NCI-H2196 (cell line): Measurements from ENCODE around the gene SLC51B.
"Not testable (repeated sequence)": the region's sequence is repeated elsewhere in the genome, so short reads cannot be mapped to it uniquely, and the experiment has no call there.

Experiments used
- DNase-seq: peaks from one replicate; lab custom pipeline; 2025; ENCODE audit not compliant: unreplicated experiment; lab: John Stamatoyannopoulos, UW

SLC51B gene

GRCh38 chr15:65082303-65082953 is 37.2 kb downstream of the SLC51B start:
- DNase-seq = no peak

DNA sequence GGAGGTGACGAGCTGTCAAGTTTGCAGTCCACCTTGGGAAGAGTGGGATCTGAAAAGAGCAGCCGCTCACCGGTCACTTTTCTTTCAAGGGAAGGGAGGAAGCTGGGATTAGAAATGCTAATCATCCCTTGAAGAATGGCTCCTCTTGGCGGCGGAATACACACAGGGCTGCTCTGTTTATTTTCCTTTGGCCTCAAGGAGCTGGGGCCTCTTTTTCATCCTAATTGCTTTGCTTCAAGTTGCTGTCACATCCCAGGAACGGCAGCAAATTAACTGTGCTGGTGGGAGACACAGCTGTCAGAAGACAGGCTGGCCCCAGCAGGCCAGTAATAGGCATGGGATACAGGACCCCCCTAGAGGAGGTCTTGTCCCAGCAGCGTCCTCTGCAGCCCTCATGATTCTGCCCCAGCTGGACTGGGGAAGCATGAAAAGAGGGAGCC is 38.1 kb downstream of the SLC51B start:
- no peak for DNase-seq

DNA sequence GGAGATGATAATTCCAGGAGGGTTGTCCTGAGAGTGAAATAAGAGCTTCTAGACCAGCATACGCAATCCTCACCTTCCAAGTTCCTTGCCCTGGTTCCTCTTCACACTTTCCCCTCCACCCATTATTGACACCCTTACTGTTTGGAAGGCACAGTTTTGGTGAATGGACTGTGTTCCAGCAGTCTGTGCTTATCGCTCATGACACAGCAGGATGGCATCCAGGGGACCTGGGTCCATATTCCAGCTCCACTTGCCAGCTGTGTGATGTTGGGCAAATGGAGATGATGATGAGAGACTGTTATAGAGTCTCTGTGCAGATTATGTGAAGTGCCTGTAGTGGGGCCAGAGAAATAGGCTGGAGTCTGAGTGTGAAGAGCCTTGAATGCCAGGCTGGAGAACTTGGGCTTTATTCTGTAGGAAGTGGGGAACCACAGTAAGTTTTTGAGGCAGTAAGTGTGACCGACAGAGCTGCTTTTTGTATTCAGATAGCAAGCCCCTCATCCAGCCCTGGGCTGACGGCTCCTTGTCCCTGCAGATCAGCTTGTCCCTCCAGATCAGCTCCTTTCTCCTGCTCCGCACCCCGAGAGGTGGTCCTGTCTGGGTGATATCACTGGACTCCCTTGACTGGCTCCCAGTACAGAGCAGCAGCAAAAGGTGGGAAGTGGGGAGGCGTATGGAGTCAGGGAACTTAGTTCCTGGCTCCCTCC is 39.5 kb downstream of the SLC51B start:
- DNase-seq = no peak

- DNase-seq = no peak
Measured at GRCh38 chr15:65085207-65085753, 40.1 kb downstream of the SLC51B start.

- no peak for DNase-seq
Measured at GRCh38 chr15:65085990-65086679, 40.9 kb downstream of the SLC51B start.

DNA sequence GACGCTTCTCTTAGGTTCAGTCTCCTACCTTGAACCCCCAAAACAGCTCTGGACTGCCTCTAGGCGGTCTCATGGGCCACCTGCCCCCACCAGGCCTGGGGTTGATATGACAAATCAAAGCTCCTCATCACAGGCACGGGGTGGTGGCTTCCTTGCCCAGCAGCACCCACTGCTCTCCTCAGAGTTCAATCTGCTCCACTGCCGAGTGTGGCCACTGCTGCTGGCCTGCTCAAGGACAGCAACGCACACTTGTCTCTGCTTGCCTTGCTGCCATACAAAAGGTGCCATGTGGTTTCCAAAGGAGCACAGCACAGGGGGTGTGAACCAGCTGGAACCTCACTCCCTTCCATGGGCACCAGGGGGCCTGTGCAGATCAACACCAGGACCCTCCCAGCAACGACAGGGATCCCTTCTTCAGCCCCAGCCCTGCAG is 41.5 kb downstream of the SLC51B start:
- no peak for DNase-seq

DNA sequence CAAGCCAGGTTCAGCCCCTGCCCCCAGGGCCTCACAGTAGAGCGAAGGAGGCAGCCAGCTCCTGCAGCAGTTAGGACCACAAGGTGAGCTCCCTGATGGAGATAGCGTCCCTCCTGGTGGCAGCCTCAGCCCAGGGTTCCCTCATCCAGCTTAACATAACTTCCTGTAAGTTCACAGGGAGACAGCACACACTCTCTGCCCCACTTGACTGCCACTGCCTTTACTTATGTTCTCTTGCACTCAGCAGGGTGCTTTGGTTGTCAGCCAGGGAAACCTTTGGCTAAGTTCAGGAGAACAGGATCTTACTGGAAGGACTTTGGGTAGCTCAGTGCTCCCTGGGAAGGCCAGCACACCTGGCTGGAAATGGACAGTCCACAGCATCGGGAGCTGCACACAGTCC is 42.2 kb downstream of the SLC51B start:
- no peak for DNase-seq

GRCh38 chr15:65087873-65088642 is 42.9 kb downstream of the SLC51B start:
- DNase-seq = no peak

DNA sequence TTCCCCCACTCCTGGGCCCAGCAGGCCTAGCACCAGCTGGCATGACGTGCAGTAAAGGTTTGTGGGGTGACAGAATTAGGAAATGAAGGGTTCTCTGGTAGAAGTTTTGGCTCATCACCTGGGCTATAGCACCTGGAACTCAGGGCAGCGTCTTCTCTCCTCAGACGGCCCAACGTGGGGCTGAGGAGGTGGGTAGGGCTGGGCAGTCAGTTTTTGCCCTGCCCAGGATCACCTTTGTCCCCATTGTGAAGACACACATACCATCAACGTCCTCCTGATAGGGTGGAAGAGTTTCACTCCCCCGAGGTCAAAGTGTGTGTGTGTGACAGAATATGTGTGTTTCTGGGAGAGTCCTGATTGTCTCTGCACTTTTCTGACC is 43.4 kb downstream of the SLC51B start:
- no peak for DNase-seq

GRCh38 chr15:65089206-65089824 is 44.1 kb downstream of the SLC51B start:
- no peak for DNase-seq

- no peak for DNase-seq
Measured at GRCh38 chr15:65091946-65092770, 47.0 kb downstream of the SLC51B start.

GRCh38 chr15:65092911-65093792 is 48.0 kb downstream of the SLC51B start:
- no peak for DNase-seq

DNA sequence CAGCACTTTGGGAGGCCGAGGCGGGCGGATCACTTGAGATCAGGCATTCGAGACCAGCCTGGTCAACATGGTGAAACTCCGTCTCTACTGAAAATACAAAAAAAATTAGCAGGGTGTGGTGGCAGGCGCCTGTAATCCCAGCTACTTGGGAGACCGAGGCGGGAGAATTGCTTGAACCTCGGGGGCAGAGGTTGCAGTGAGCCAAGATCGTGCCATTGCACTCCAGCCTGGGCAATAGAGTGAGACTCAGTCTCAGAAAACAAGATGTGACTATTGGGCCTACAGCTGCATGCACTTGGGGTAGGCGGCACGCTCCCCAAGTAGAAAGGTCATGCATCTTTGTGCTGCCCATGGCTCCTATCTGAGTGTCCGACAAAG is 48.6 kb downstream of the SLC51B start:
- not testable (repeated sequence) for DNase-seq

DNA sequence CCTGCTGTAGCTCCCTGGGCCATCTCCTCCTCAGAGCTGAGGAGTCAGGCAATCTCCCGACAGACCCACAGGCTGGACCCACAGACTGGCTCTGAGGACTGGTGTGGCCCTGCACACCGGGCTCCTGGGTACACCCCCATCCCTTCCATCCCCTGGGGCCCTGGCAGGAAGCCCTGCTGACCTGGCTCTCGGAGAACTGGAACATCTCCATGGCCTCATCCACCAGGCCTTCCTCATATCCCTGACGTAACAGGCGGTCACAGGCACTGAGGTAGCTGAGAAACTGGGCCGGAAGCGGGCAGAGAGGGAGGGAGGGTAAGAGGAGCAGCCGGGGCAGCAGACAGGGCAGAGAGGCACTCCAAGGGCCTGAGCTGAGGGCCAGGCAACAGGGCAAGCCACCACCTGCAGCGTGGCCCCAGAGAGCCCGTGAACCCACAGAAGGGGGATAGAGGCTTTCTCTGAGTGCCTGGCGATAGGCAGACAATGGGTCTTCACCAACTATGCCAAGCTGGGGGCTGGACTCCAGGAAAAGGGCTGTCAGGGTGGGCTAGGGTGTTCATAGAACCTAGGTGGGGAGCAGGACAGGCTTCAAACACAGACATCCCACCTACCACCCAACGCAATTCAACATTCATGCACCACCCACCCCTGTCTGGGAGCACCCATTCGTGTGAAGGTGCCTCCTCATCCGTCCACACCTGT is 49.3 kb downstream of the SLC51B start:
- no peak for DNase-seq

GRCh38 chr15:65095011-65095746 is 50.0 kb downstream of the SLC51B start:
- DNase-seq = no peak

DNA sequence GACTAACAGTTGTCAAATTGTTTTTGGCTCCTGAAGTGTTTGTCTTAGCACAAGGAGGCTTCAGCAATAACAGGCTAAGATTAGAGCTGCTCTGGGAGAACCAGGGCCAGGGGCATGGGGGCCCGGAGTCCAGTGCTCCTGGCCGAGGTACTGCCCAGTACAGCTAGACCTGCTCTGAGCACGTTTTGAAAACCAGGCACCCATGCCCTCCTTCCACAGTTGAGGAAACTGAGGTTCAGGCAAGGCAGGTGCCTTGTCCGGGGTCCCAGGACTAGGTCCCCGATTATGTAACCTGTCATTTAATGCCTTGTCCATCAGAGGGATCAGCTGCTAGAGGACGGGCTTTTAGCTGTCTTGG is 50.5 kb downstream of the SLC51B start:
- no peak for DNase-seq

DNA sequence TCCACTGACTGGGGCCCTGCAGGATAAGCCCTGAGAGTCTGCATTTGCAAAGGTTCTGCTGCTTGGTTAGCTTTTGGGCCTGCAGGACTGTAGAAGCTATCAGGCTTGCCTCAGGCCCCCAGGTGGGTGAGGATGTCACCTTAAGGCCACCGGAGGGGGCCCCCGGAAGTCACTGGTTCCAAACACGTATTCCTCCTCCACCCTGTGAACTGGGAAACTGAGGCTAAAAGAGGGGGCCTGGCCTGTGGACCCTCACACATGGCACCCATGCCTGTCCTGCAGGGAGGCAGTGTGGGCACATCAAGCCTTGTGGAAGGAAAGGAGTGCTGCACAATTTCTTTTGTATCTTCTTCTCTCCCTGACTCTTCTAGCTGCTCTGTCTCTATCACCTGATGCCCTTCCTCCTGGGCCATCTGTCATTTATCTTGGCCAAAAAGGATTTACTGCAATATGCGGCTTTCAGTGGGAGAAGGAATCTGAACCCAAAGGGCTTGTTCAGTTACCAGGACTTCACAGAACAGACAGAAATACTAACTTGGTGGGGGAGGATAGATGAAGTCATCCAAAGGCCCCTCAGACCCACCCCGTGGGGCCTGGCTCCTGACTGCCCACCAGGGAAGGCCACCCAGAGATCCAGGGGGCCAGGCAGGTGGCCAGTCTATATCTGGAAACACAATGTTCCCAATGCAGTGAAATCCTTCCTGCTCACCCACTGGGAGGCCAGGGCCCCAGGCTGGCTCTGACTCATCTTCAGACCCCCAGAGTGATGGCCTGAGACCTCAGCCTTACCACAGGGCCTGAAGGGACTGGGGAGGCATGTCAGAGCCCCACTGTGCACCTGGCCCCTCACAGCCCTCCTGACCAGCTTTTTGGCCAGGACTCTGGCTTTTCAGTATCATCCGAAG is 51.5 kb downstream of the SLC51B start:
- no peak for DNase-seq
